T-helper 2 cell treated with Interferon-gamma antibody and Interleukin-4, amounts not matched to agents 100 ng/mL and 5 ng/mL, for 36 hours (primary cell): ENCODE data around the gene MID1. TPM values are rescaled to one million over a fixed set of nuclear protein-coding genes. Genes with fewer than 3 reads are reported as not detected.

Experiments used
- intact Hi-C: fragments of 100-400 bp; cut with micrococcal nuclease; formaldehyde crosslinking; loops from one replicate; pipeline ENCODE4 v1.15.1; 2023
- total RNA-seq: library from RNA; stranded (reverse); gene quantifications from 2 replicates; pipeline ENCODE4 v1.2.3, GENCODE V29; 2022

MID1 gene
- total RNA-seq, 1 donor from 2014 or later: 0.23 TPM

DNA sequence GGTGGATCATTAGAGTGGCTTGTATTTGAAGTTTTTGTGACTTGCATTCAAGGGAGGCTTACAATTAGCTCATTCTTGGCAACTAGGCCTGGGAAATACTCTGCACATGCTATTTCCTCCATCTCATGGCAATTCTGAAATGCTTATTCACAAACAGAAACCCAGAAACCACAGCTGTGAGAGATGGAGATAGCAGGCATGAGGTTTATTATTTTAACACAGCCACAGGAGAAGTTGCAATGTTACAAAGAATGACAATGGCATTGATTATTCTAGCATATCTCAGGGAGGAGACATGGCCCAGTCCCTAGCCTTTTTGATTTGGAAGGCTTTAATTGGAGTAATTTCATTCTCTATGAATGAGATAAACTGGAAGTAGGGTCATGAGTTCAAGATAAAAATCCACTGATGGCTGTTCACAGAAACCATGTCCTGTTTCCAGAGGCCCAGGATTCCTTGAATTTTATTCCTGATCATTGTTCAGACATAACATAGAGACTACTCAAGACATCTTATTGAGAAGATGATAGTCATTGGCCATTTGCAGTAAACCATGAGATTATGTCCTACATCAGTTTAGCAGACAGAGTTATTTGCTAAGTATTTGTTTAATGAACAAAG, 123.9 kb downstream of the MID1 start:
- intact Hi-C loops: no loop called here

DNA sequence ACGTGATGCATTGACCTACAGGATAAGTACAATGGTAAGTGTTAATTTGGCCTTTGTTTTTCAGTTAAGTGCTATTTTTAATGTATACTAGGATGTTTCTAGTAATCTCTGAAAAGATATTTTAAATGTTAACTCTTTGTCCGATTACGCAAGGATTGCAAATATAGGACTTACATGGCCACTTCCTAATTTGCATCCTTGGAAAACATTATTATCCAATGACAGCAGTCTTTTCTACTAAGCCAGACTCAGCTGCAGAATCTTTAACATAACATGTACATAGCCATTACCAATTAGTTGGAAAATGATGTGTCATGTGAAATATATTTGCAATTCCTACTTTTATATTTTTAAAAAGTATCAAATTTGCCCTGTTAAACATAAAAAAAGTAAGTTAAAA, 124.7 kb downstream of the MID1 start:
- intact Hi-C loops: no loop called here

DNA sequence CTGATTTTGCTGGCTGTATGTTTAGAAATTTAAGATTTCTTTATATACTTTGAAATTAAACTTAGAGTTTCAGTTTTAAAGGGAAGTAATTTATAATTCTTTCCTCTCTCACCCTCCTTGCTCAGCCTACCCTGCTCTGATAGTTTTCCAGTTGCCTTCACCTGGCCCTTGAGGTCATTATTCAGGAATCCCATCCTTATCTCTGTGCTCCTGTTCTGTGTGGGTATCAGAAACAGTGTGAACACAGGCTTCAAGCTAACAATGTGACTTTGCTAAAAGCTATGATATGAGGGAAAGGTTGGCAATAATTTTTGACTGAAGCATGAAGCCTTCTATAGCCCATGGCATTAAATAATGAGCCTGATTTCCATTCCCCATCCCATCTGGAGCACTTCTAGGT, 128.1 kb downstream of the MID1 start:
- intact Hi-C loops: no loop called here

DNA sequence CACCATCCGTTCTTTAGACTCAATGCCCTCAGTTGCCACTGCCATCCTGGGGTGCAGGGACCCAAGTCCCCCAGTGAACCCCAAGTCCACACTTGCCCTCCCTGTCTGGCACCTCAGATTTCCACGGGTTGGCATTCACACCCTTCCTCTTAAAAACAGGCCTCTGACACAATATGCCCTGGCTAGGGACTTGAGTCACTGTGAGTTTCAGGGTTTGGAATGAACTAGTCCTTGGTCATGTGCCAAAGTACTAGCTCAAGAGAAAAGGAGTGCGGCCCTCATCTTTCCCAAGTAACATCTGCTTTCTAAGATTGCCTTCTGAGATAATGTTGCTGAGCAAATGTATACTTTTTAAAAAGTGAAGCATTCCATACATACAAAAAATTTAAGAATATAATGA, 134.0 kb downstream of the MID1 start:
- intact Hi-C loops: no loop called here

DNA sequence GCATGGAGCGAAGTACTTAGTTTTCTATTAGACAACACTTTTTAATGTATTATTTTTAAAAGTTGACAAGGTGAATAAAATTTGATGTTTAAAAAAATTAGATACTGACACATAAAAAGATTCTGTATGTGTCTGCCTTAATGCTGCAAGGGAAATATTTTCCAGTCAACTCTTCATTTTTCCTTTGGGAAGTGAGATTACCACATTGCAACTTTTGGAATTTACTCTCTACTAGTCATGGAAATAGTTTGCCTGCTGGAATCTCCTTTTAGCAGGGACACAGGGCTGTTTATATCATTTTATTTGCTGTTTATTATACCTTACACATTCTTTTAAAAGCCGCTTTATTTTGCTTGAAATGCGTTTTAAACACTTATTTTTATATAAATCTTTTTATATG, 135.1 kb downstream of the MID1 start:
- intact Hi-C loops: no loop called here

DNA sequence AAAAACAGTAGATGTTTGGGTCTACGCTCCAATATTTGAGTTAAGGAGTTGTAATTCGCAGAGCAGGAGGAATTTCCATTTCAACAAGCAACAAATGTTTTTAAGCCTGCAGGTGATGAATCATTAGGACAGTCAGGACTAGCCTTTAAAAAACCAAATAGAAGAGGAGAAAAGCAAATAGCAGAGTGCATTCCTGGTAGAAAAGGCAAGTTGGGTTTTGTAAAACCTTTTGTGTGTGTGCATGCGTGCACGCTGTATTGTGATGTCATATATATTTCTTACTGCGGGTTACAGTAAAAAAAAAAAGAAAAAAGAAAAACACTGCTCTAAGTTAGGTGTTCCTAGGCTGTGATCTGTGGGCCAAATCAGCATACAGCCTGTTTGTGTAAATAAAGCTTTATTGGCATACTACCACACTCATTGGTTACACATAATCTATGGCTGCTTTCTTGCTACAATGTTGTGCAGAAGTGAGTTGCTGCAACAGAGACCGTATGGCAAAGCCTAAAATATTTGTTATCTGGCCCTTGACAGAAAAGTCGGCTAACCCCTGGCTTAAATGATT, 135.6 kb downstream of the MID1 start:
- intact Hi-C loops: no loop called here

DNA sequence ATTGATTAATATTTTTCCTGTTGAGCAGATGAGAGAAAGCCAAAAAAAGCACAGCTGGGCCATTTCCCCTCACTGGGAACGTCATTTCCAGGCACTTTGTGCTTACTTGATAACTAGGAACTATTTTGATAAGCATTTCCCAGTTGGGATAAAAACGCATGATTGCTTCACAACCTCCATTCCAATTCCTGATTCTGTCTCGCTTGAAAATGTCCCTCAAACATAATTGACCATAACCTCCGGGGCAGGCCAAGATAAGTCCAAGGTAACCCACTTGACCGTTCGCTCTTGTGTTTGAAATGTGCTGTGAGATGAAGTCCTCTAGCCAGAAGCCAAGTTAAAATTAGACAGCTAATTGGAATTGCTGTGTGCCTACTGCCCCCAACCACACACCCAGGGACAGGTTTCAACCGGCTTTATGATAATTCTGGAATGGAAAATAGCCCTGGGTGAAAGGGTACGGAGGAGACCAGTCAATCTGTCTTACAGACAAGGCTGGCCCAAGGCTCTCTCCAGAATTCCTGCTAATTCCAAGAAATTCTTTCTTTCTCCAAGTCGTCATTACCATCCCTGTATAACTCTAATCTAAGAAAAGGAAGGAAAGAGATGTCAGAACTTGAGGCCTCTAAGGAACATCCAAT, 137.1 kb downstream of the MID1 start:
- intact Hi-C loops: no loop called here

DNA sequence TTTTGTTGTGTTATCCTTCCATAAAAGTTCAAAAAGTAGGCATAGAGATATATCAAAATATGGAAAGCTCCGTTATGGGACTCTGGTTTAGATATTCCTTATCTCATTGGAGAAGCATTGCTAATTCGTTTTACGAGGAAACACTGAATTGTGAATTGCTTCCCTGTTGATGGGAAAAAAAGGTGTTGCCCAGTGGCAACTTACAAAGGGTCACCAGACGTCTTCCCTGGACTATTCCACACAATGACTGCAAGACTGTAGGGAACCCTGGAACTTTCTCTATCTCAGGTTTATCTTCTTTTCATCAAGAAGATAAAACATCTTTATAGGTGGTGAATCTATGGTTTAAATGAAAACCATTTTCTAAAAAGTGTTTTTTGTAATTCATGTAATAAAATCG, 137.7 kb downstream of the MID1 start:
- intact Hi-C loops: no loop called here

DNA sequence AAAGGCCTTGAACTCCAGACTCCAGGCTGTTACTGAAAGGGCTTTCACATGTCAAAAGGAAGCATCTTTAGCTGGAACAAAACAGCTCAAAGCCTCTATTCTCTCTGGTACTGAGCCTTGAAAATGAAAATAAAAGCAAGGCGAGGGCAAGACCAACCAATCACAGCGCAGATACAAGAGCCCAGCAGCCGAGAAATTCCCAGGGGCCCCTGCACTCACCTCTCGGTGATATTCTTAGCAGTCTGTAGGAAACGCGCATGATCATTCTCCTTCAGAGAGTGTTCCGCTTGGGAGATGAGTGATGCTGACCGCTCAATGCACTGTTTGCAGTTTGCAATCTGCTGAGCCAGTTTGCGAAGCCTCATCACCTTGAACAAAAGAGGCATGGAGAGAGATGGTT, 138.1 kb downstream of the MID1 start:
- intact Hi-C loops: no loop called here

DNA sequence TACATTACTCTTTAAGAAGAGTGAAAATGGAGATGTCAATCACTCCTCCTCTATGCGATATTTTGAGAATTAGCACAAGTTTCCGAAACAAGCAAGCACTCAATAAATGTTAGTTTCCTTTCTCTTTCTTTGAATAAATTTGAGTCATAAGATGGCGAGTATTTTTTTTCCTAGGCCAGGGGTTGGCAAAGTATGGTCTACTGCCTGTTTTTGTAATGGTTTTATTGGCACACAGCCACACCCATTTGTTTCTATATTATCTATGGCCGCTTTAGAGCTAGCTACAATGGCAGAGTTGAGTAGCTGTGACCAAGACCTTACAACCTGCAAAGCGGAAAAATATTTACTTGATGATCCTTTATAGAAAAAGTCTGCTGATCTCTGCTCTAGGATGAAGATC, 139.5 kb downstream of the MID1 start:
- intact Hi-C loops: no loop called here

DNA sequence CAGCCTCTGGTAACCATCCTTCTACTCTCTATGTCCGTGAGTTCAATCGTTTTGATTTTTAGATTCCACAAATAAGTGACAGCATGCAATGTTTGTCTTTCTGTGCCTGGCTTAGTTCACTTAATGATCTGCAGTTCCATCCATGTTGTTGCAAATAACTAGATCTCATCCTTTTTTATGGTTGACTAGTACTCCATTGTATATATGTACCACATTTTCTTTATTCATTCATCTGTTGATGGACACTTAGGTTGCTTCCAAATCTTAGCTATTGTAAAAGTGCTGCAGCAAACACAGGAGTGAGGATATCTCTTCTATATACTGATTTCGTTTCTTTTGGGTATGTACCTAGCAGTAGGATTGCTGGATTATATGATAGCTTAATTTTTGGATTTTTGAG, 140.9 kb downstream of the MID1 start:
- intact Hi-C loops: no loop called here

DNA sequence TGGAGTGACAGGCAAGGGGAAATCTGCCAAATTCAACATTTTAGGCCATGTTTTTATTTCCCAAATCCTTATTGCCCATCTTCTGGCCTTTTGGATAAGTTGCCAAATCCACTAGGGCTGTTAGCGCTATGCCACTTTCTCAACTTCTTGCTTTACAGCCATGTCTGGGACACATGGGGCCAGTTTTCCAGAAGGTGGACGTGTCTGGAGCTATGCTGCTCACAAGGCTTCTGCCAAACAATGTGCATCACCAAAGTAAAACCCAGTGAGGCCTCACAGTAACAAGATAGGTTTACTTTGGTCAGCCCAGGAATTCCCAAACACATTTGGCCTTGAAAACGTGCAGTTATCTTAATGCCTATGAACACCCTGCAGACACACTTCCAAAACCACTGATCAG, 142.9 kb downstream of the MID1 start:
- intact Hi-C loops: no loop called here

DNA sequence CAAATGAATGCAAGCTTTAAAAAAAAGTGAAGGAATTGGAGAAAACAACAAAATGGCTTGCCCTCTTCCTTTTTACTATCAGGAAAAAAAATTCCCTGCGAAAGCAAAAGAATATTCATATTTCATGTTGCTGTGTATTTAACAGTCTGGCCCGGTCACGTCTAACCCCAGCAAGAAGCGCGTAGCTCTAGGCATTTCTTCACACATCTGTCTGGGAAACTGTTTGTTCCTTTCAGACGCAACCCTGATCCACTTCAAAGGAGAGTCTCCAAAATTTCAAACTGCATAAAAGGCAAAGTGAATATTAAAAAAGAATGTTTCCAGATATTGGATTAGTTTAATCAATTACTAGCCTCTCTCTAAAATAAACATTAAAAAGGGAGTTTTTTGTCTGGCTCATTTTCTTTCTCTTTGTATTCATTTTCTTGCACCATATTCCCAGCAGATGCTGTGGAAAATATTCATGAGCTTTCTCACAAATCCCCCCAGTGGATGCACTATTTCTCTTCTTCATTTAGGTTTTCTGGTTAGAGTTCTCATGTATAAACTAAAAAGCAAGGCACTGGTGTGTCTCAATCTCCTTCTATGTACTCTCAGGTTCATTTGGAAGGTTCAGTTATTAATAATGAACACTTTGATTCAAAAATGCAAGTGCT, 145.3 kb downstream of the MID1 start:
- intact Hi-C loops: no loop called here

DNA sequence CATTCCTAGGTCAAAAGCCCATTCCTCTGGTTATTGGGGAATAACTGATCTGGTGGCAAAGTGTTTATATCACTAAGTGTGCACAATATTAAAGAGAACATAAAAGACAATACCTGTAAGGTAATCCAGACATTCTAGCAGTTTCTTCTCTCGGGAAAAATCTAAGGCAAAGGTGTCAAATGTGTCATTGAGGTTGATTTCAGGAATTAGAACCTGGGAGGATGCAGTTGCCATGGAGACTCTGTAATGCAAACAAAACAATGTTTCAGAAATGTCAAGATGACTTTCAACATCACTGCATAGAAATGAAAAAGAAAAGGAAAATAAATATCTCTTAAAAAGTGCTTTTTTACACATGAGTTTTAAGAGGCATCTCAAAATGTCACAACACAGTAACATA, 145.9 kb downstream of the MID1 start:
- intact Hi-C loops: no loop called here

DNA sequence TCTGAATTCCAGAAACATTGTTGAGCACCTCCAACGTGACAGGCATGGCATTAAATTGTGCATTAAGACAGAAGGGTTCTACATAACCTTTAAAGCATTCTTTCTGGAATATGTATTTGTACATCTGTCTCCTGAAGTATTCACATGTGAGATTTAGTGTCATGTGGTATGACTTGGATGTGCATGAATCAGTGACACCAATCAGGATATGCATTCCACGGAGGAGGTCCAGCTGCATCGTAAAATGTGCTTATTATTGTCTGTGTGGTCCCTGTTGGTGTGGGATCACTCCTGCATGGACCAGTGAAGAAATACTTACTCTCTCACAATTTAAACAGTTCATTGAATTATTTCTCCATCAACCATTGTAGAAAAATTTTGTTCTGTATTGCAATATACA, 149.0 kb downstream of the MID1 start:
- intact Hi-C loops: no loop called here

DNA sequence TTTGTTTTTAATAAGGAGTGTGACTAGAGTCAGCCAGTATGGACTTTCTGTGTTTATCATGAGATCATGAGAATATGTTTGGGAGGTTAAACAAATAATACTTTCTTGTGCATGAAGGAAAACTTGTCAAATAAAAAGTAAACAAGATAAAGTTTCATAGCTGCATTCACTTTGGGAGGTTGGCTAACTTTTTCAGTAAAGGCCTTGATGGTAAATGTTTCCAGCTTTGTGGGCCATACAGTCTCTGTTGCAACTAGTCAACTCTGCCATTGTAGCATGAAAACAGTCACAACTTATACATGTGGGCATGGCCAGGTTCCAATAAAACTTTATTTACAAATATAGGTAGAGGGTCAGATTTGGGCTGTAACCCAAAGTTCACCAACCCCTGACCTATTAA, 150.4 kb downstream of the MID1 start:
- intact Hi-C loops: no loop called here

DNA sequence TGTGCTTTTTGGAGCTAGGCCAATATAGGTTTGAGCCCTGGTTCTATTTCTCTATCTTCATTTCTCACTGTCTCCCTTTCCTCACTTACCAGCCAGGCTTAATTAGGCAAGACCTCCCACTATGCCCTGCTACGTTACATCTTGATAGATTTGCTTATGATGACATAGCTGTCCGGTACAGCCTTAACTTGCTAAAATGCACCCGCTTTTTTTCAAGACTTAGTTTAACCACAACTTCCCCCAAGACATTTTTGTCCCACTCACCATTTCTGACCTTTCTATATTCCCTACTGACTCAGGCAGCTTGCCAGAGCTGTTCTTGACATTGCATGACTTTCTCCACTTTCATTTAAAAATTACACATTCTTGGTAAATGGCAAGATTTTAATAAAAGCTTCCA, 152.6 kb downstream of the MID1 start:
- intact Hi-C loops: no loop called here

DNA sequence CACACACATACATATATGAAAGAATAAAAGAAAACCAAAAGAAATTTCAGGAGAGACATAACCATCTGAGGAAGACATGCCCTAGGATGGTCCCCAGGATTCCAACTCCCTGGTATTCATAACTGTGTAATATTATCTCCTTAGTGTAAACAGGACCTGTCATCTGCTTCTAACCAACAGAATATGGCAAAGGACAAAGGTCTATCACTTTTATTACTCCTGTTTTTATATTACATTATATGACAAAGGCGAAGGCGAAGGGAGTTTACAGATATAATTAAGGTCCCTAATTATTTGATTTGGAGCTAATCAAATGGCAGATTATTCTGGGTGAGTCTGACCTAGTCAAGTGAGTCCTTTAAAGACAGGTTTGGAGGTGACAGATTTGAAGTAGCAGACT, 155.1 kb downstream of the MID1 start:
- intact Hi-C loops: no loop called here

DNA sequence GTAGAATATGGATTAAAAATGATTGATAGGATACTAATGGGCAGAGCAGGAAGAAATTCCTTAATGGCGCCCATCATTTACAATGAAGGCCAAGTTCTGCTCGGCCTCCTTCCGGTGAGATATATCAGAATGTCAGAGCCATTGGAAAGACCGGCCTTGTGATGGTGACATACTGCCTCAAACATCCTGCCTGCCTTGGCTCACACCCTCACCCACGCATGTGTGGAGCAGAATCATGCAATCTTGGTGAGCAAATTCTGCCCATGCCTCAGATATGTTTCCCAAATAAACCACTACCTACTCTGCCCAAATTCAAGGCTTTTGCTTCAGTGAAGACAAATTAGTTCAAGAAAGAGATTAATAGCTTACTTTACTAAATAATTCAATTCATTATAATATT, 163.3 kb downstream of the MID1 start:
- intact Hi-C loops: no loop called here

DNA sequence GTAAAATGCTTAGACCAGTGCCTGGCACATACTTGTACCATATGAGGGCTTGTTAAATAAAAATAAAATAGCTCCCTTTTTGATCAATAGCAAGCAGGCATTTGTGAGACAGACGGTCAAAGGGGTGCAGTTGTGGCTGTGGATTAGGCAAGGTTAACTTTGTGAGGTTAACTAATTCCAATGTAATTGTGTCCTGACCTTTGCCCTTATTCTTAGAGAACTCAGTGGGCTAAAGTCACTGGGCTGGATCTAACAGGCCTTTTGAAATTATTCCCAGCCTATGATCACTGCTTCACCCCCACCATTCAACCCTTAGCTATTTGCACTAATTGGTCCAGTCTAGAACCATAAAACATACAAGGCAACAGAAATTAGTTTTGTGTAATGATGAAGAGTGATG, 166.4 kb downstream of the MID1 start:
- intact Hi-C loops: no loop called here

DNA sequence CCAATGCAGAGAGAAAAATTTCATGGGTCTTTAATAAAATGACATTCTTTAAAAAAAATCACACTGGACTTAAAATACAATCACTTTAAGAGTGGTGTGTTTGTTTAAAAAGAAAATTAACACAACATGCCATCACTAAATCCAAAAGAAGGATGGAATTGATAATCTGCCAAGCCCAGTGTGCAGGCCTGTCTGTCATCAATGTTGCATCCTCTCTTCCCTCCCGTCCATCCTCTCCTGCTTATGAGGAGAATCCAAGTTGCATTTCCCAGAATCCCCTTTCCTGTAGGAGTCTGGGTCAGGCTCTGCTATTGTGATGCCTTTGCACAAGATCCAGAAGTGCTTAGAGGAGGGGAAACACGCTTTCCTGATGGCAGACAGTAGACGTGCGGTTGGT, 169.4 kb downstream of the MID1 start:
- intact Hi-C loops: no loop called here

DNA sequence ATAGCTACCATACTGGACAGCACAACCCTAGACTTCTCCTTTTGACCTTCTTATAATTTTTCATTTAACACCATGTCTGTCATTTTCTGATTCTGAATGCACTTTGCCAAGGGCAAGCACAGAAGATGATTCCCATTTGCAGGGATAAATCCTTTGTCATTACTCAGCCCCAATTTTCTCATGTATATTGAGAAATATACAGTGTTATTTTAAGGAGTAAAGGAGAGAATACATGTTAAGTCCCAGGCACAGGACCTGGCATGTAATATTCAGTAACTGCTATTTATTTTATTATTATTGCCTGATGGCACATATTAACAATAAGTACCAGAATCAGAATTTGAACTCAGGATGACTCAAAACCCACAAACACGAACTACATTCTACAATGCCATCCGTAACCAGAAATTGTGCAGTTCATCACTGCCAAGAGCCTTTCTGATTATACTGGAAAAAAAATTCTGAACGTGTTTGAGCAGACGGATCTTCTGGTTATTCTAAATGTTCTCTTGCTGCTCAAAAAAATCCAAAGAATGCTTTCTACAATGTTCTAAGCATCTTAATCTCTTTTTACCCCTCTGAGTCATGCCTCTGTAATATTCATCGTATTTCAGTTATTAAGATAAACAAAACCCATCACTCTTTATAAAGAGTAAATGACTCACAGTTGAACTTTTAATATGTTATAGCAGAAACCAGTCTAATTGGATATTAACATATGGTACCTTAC, 170.0 kb downstream of the MID1 start:
- intact Hi-C loops: no loop called here
